PC-3 (cell line): Measurements from ENCODE around the gene CCDC74B. TPM values are rescaled to one million over a fixed set of nuclear protein-coding genes. Genes with fewer than 3 reads are reported as not detected.
"Not testable (repeated sequence)": the region's sequence is repeated elsewhere in the genome, so short reads cannot be mapped to it uniquely, and the experiment has no call there.

ENCODE experiments used
- ATAC-seq: fragments of 200-7000 bp; cut with Tn5 transposase; 2 replicates; pipeline ENCODE4 v1.9.1; 2020; ENCODE audit warnings: mild to moderate bottlenecking, moderate library complexity
- BruUV-seq: library from RNA; stranded (reverse); fragments of 400-500 nt; replicated peaks from 2 replicates; lab custom pipeline; 2021; lab: Mats Ljungman, UMichigan
- CTCF ChIA-PET: fragments of 300-600 bp; sonication (Branson Sonifier 250); formaldehyde crosslinking; loops from one replicate; lab custom pipeline; 2022; ENCODE audit warnings: antibody characterized with exemption; lab: Charles Lee
- POLR2A ChIA-PET: fragments of 300-600 bp; sonication (Branson Sonifier 250); formaldehyde crosslinking; loops from one replicate; lab custom pipeline; 2022; ENCODE audit warnings: antibody characterized with exemption; ENCODE audit not compliant: unreplicated experiment; lab: Charles Lee
- DNase-seq: peaks from one replicate; pipeline ENCODE4 v3.0.0-alpha.2; 2015
- H2AFZ ChIP-seq: fragments of 300-600 bp; sonication (generic); 2 replicates; pipeline ENCODE4 v1.6.0; 2016; ENCODE audit warnings: antibody characterized with exemption, low read length
- H3F3A ChIP-seq: fragments of 300-600 bp; sonication (generic); one replicate; pipeline ENCODE4 v1.6.0; 2017; ENCODE audit warnings: antibody characterized with exemption, low read length, control low read depth, mild to moderate bottlenecking; ENCODE audit not compliant: unreplicated experiment
- H3K27ac ChIP-seq: fragments of 300-600 bp; sonication (generic); 2 replicates; pipeline ENCODE4 v1.5.1; 2016; ENCODE audit warnings: mild to moderate bottlenecking, low read length
- H3K27me3 ChIP-seq: fragments of 300-600 bp; sonication (generic); 2 replicates; pipeline ENCODE4 v1.6.1; 2016; ENCODE audit warnings: low read length, mixed read lengths
- H3K36me3 ChIP-seq: fragments of 300-600 bp; sonication (generic); 2 replicates; pipeline ENCODE4 v1.6.1; 2016; ENCODE audit warnings: low read depth, mixed run types, low read length, mixed read lengths
- H3K4me1 ChIP-seq: fragments of 300-600 bp; sonication (generic); 2 replicates; pipeline ENCODE4 v1.5.1; 2016; ENCODE audit warnings: low read length; ENCODE audit not compliant: insufficient read depth
- H3K4me2 ChIP-seq: fragments of 300-600 bp; sonication (generic); 2 replicates; pipeline ENCODE4 v1.6.0; 2016; ENCODE audit warnings: low read length
- H3K4me3 ChIP-seq: fragments of 300-600 bp; sonication (generic); 2 replicates; pipeline ENCODE4 v1.5.1; 2016; ENCODE audit warnings: mild to moderate bottlenecking, low read length, mixed read lengths
- H3K79me2 ChIP-seq: fragments of 300-600 bp; sonication (generic); 2 replicates; pipeline ENCODE4 v1.6.1; 2017; ENCODE audit warnings: low read length, mixed read lengths
- H3K9ac ChIP-seq: fragments of 300-600 bp; sonication (generic); 2 replicates; pipeline ENCODE4 v1.6.0; 2016; ENCODE audit warnings: mild to moderate bottlenecking, low read length
- H3K9me2 ChIP-seq: fragments of 300-600 bp; sonication (generic); replicated peaks from 2 replicates; pipeline ENCODE4 v1.6.1; 2016; ENCODE audit warnings: mixed run types, low read length, mixed read lengths
- H3K9me3 ChIP-seq: fragments of 300-600 bp; sonication (generic); 2 replicates; pipeline ENCODE4 v1.6.1; 2016; ENCODE audit warnings: low read length, mixed read lengths
- H4K20me1 ChIP-seq: fragments of 300-600 bp; sonication (generic); 2 replicates; pipeline ENCODE4 v1.6.1; 2016; ENCODE audit warnings: low read length, mixed read lengths
- intact Hi-C: fragments of 100-400 bp; cut with micrococcal nuclease; formaldehyde crosslinking; loops from 2 replicates; pipeline ENCODE4 v1.9.0; 2023
- total RNA-seq: library from RNA; depleted of rRNA; stranded (reverse); fragments of >200 nt; gene quantifications from 2 replicates; pipeline ENCODE4 v1.2.3, GENCODE V29; 2014

The CCDC74B gene
- total RNA-seq, 1 experiment from 2014 or later = 8.6 TPM

- H3K9ac ChIP-seq, H3F3A ChIP-seq, H4K20me1 ChIP-seq, ATAC-seq, H2AFZ ChIP-seq, BruUV-seq, H3K4me2 ChIP-seq, H3K27me3 ChIP-seq, H3K4me3 ChIP-seq, intact Hi-C loops, H3K79me2 ChIP-seq, POLR2A ChIA-PET, H3K27ac ChIP-seq, H3K9me3 ChIP-seq, H3K36me3 ChIP-seq, H3K4me1 ChIP-seq, DNase-seq, CTCF ChIA-PET, H3K9me2 ChIP-seq: not testable (repeated sequence)
Measured at GRCh38 chr2:130141002-130141401, 3.9 kb downstream of the CCDC74B start.

GRCh38 chr2:130140516-130140915, 4.4 kb downstream of the CCDC74B start:
- H3K79me2 ChIP-seq, CTCF ChIA-PET, H3K9me3 ChIP-seq, BruUV-seq, H3K27ac ChIP-seq, H3K9me2 ChIP-seq, H4K20me1 ChIP-seq, ATAC-seq, intact Hi-C loops, H3K4me1 ChIP-seq, DNase-seq, H3K27me3 ChIP-seq, H3K9ac ChIP-seq, H3K36me3 ChIP-seq, H3K4me2 ChIP-seq, H3K4me3 ChIP-seq, H2AFZ ChIP-seq, POLR2A ChIA-PET, H3F3A ChIP-seq: not testable (repeated sequence)

GRCh38 chr2:130139331-130140280, 5.3 kb downstream of the CCDC74B start:
- H2AFZ ChIP-seq, BruUV-seq, intact Hi-C loops: not testable (repeated sequence)

GRCh38 chr2:130138841-130139251, 6.1 kb downstream of the CCDC74B start:
- H3K79me2 ChIP-seq, H3K27ac ChIP-seq, H3K27me3 ChIP-seq, H3K9me2 ChIP-seq, CTCF ChIA-PET, H3F3A ChIP-seq, DNase-seq, H3K4me3 ChIP-seq, BruUV-seq, H3K4me2 ChIP-seq, H3K9ac ChIP-seq, H4K20me1 ChIP-seq, H3K4me1 ChIP-seq, POLR2A ChIA-PET, intact Hi-C loops, H2AFZ ChIP-seq, H3K36me3 ChIP-seq, H3K9me3 ChIP-seq, ATAC-seq: not testable (repeated sequence)

More at GRCh38 chr2:130139331-130140280, 5.3 kb downstream of the CCDC74B start:
- POLR2A ChIA-PET, H4K20me1 ChIP-seq, H3K4me1 ChIP-seq, H3K79me2 ChIP-seq, H3F3A ChIP-seq, H3K27ac ChIP-seq, CTCF ChIA-PET, H3K9me2 ChIP-seq, DNase-seq, ATAC-seq, H3K9ac ChIP-seq, H3K4me2 ChIP-seq, H3K36me3 ChIP-seq, H3K27me3 ChIP-seq, H3K4me3 ChIP-seq, H3K9me3 ChIP-seq: not testable (repeated sequence)

GRCh38 chr2:130138326-130138725, 6.6 kb downstream of the CCDC74B start:
- ATAC-seq, intact Hi-C loops, BruUV-seq, CTCF ChIA-PET, H3K9me2 ChIP-seq, H3K4me1 ChIP-seq, POLR2A ChIA-PET, H3K36me3 ChIP-seq, H3F3A ChIP-seq, H4K20me1 ChIP-seq, H3K79me2 ChIP-seq, H3K4me3 ChIP-seq, DNase-seq, H2AFZ ChIP-seq, H3K9ac ChIP-seq, H3K27ac ChIP-seq, H3K27me3 ChIP-seq, H3K9me3 ChIP-seq, H3K4me2 ChIP-seq: not testable (repeated sequence)

GRCh38 chr2:130137118-130137517, 7.8 kb downstream of the CCDC74B start:
- H3K4me2 ChIP-seq, H3K4me3 ChIP-seq, H3K36me3 ChIP-seq, DNase-seq, H3K27me3 ChIP-seq, intact Hi-C loops, H3K9me3 ChIP-seq, H2AFZ ChIP-seq, H3K9me2 ChIP-seq, H3K9ac ChIP-seq, H3K79me2 ChIP-seq, H3K4me1 ChIP-seq, H4K20me1 ChIP-seq, CTCF ChIA-PET, POLR2A ChIA-PET, BruUV-seq, H3F3A ChIP-seq, ATAC-seq, H3K27ac ChIP-seq: not testable (repeated sequence)
